Erythroblast (primary cell): ENCODE results near the gene MGAT5B.

Experiments used
- GATA1 ChIP-seq: IDR thresholded peaks from 2 replicates; pipeline ENCODE4 v1.6.1; 2011; ENCODE audit warnings: low read depth, mild to moderate bottlenecking, control low read depth, low read length, moderate library complexity
- POLR2A ChIP-seq: IDR thresholded peaks from 2 replicates; pipeline ENCODE4 v1.6.1; 2011; ENCODE audit warnings: mild to moderate bottlenecking, low read length

- TF ChIP-seq POLR2A, result no peak
- no peak for TF ChIP-seq GATA1
Measured at GRCh38 chr17:76888661-76889060, 20.5 kb downstream of the MGAT5B start.
